Peyer's patch (tissue), 4 donors: ENCODE data around the gene LINC00305.

Source experiments
- CTCF ChIP-seq, 6 experiments: fragments of 450-650 bp in 4 of 6; fragments of 200-600 bp in 2 of 6; sonication (generic) in 1 of 6; IDR thresholded peaks; one replicate each; pipeline ENCODE4 v1.5.1; 2017 to 2019; ENCODE audit warnings: antibody characterized with exemption in 6 of 6, mild to moderate bottlenecking in 3 of 6, moderate library complexity in 1 of 6
- POLR2A ChIP-seq, 2 donors: fragments of 450-650 bp; IDR thresholded peaks; one replicate each; pipeline ENCODE4 v1.5.1; 2017; ENCODE audit warnings: antibody characterized with exemption in 2 of 2, mild to moderate bottlenecking in 2 of 2, moderate library complexity in 2 of 2

- TF ChIP-seq CTCF (IDR thresholded peaks at IDR 0.05) (no peak), POLR2A (IDR thresholded peaks at IDR 0.05) (no peak)
Measured at GRCh38 chr18:64073971-64074370, 74.9 kb downstream of the LINC00305 start.
